ENCODE results near the gene SLC17A8.

Gene SLC17A8

GRCh38 chr12:100442403-100442802, 85.5 kb downstream of the SLC17A8 start:
- TF ChIP-seq JUND (IDR thresholded peaks at IDR 0.05; ENCODE audit: low read depth), result no peak
- no peak for DNase-seq (ENCODE audit: low read depth in 1 of 2, low spot score in 1 of 2)

GRCh38 chr12:100443434-100443833, 86.6 kb downstream of the SLC17A8 start:
- no peak for TF ChIP-seq JUND (IDR thresholded peaks at IDR 0.05; ENCODE audit: low read depth)
- DNase-seq (ENCODE audit: low read depth in 1 of 2, low spot score in 1 of 2), result no peak
- in situ Hi-C loops (cut with HindIII; ENCODE audit: low pct_unique_long_range_greater_than_20kb, low sequenced_read_pairs), result no loop called here

More at GRCh38 chr12:100442403-100442802, 85.5 kb downstream of the SLC17A8 start:
- in situ Hi-C loops (cut with HindIII; ENCODE audit: low pct_unique_long_range_greater_than_20kb, low sequenced_read_pairs), result no loop called here

GRCh38 chr12:100445081-100445481, 88.2 kb downstream of the SLC17A8 start:
- in situ Hi-C loops (cut with HindIII; ENCODE audit: low pct_unique_long_range_greater_than_20kb, low sequenced_read_pairs), result no loop called here
- TF ChIP-seq JUND (IDR thresholded peaks at IDR 0.05; ENCODE audit: low read depth), result no peak
- DNase-seq (ENCODE audit: low read depth in 1 of 2, low spot score in 1 of 2), result no peak

- no peak for TF ChIP-seq JUND (IDR thresholded peaks at IDR 0.05; ENCODE audit: low read depth)
- in situ Hi-C loops (cut with HindIII; ENCODE audit: low pct_unique_long_range_greater_than_20kb, low sequenced_read_pairs), result no loop called here
- DNase-seq (ENCODE audit: low read depth in 1 of 2, low spot score in 1 of 2), result no peak
Observed at GRCh38 chr12:100447381-100447780, 90.5 kb downstream of the SLC17A8 start.

- no peak for DNase-seq (ENCODE audit: low read depth in 1 of 2, low spot score in 1 of 2)
- in situ Hi-C loops (cut with HindIII; ENCODE audit: low pct_unique_long_range_greater_than_20kb, low sequenced_read_pairs), result no loop called here
- no peak for TF ChIP-seq JUND (IDR thresholded peaks at IDR 0.05; ENCODE audit: low read depth)
Observed at GRCh38 chr12:100448656-100449055, 91.8 kb downstream of the SLC17A8 start.

GRCh38 chr12:100450735-100451134, 93.9 kb downstream of the SLC17A8 start:
- in situ Hi-C loops (cut with HindIII; ENCODE audit: low pct_unique_long_range_greater_than_20kb, low sequenced_read_pairs), result no loop called here
- TF ChIP-seq JUND (IDR thresholded peaks at IDR 0.05; ENCODE audit: low read depth), result no peak
- no peak for DNase-seq (ENCODE audit: low read depth in 1 of 2, low spot score in 1 of 2)

- DNase-seq (ENCODE audit: low read depth in 1 of 2, low spot score in 1 of 2), result no peak
- TF ChIP-seq JUND (IDR thresholded peaks at IDR 0.05; ENCODE audit: low read depth), result no peak
- in situ Hi-C loops (cut with HindIII; ENCODE audit: low pct_unique_long_range_greater_than_20kb, low sequenced_read_pairs), result no loop called here
Observed at GRCh38 chr12:100453951-100454350, 97.1 kb downstream of the SLC17A8 start.

GRCh38 chr12:100455896-100456295, 99.0 kb downstream of the SLC17A8 start:
- TF ChIP-seq JUND (IDR thresholded peaks at IDR 0.05; ENCODE audit: low read depth), result no peak
- DNase-seq (ENCODE audit: low read depth in 1 of 2, low spot score in 1 of 2), result no peak
- in situ Hi-C loops (cut with HindIII; ENCODE audit: low pct_unique_long_range_greater_than_20kb, low sequenced_read_pairs), result no loop called here

GRCh38 chr12:100458191-100458590, 101.3 kb downstream of the SLC17A8 start:
- DNase-seq (ENCODE audit: low read depth in 1 of 2, low spot score in 1 of 2), result no peak
- no peak for TF ChIP-seq JUND (IDR thresholded peaks at IDR 0.05; ENCODE audit: low read depth)
- in situ Hi-C loops (cut with HindIII; ENCODE audit: low pct_unique_long_range_greater_than_20kb, low sequenced_read_pairs), result no loop called here

GRCh38 chr12:100460702-100461101, 103.8 kb downstream of the SLC17A8 start:
- TF ChIP-seq JUND (IDR thresholded peaks at IDR 0.05; ENCODE audit: low read depth), result no peak
- DNase-seq (ENCODE audit: low read depth in 1 of 2, low spot score in 1 of 2), result no peak
- in situ Hi-C loops (cut with HindIII; ENCODE audit: low pct_unique_long_range_greater_than_20kb, low sequenced_read_pairs), result no loop called here

GRCh38 chr12:100461330-100461973, 104.6 kb downstream of the SLC17A8 start:
- in situ Hi-C loops (cut with HindIII; ENCODE audit: low pct_unique_long_range_greater_than_20kb, low sequenced_read_pairs), result no loop called here
- no peak for DNase-seq (ENCODE audit: low read depth in 1 of 2, low spot score in 1 of 2)
- no peak for TF ChIP-seq JUND (IDR thresholded peaks at IDR 0.05; ENCODE audit: low read depth)

GRCh38 chr12:100463661-100464060, 106.8 kb downstream of the SLC17A8 start:
- no peak for TF ChIP-seq JUND (IDR thresholded peaks at IDR 0.05; ENCODE audit: low read depth)
- in situ Hi-C loops (cut with HindIII; ENCODE audit: low pct_unique_long_range_greater_than_20kb, low sequenced_read_pairs), result no loop called here
- DNase-seq (ENCODE audit: low read depth in 1 of 2, low spot score in 1 of 2), result no peak

- in situ Hi-C loops (cut with HindIII; ENCODE audit: low pct_unique_long_range_greater_than_20kb, low sequenced_read_pairs), result no loop called here
- no peak for TF ChIP-seq JUND (IDR thresholded peaks at IDR 0.05; ENCODE audit: low read depth)
- no peak for DNase-seq (ENCODE audit: low read depth in 1 of 2, low spot score in 1 of 2)
Observed at GRCh38 chr12:100464529-100464928, 107.7 kb downstream of the SLC17A8 start.

- TF ChIP-seq JUND (IDR thresholded peaks at IDR 0.05; ENCODE audit: low read depth), result no peak
- no peak for DNase-seq (ENCODE audit: low read depth in 1 of 2, low spot score in 1 of 2)
- in situ Hi-C loops (cut with HindIII; ENCODE audit: low pct_unique_long_range_greater_than_20kb, low sequenced_read_pairs), result no loop called here
Observed at GRCh38 chr12:100468126-100468525, 111.3 kb downstream of the SLC17A8 start.

Data from T47D (cell line).